WI38 (cell line): ENCODE results near the gene TRIM14.

Experiments used
- H3K4me3 ChIP-seq: 2 replicates; pipeline ENCODE4 v1.5.1; 2011; ENCODE audit warnings: low read depth, mild to moderate bottlenecking, control low read depth, low read length
- CTCF ChIP-seq: IDR thresholded peaks from 2 replicates; pipeline ENCODE4 v1.5.1; 2012; ENCODE audit warnings: low read depth, mild to moderate bottlenecking, control low read depth, low read length

TRIM14 gene, protein sequence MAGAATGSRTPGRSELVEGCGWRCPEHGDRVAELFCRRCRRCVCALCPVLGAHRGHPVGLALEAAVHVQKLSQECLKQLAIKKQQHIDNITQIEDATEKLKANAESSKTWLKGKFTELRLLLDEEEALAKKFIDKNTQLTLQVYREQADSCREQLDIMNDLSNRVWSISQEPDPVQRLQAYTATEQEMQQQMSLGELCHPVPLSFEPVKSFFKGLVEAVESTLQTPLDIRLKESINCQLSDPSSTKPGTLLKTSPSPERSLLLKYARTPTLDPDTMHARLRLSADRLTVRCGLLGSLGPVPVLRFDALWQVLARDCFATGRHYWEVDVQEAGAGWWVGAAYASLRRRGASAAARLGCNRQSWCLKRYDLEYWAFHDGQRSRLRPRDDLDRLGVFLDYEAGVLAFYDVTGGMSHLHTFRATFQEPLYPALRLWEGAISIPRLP

DNA sequence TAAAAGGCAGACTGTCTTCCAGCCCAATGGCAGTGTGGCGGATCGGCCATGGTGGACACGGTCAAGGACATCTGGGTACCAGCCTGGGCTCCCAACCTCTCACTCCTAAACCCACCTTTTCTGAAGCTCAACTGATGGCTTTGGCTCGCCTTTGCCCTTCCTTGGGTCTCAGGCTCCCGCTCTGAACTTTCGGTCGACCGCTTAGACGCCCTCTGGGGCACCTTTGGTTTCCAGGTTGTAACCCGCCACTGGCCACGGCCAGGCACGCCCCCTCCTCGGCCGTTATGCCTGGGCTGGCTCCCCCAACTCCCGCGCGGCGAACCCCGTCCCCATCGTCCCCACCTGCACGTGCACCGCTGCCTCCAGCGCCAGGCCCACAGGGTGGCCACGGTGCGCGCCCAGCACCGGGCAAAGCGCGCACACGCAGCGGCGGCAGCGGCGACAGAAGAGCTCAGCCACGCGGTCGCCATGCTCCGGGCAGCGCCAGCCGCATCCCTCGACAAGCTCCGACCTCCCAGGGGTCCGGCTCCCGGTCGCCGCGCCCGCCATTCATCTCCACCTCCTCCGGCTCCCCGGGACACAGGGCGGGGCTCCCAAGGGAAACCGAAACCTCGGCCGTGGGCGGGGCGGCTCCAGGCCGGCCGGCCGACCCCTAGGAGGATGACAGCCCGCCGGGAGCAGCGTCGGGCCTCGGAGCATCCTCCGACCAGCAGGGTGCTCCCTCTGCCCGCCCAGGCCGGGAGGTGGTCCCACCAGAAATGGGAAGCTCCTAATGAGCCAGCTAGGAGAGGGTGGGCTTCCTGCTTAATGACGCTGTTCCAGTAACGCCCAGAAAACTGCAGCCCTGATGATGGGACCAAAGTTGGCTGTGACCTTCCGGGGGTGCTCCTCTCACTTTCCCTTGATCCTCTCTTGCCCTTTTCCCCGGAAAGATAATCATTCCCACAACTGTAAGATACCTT, at the start of gene TRIM14:
Gene TRIM14 (minus strand): TSS at position 583 of the 962 bp plus-strand sequence. CDS start 34 bp downstream, at position 549.
- H3K4me3 ChIP-seq, result peak within 1 kb of the TSS; percentile 63
- TF ChIP-seq CTCF, result peak; percentile 23; the same call in 1 of the 2 replicates

DNA sequence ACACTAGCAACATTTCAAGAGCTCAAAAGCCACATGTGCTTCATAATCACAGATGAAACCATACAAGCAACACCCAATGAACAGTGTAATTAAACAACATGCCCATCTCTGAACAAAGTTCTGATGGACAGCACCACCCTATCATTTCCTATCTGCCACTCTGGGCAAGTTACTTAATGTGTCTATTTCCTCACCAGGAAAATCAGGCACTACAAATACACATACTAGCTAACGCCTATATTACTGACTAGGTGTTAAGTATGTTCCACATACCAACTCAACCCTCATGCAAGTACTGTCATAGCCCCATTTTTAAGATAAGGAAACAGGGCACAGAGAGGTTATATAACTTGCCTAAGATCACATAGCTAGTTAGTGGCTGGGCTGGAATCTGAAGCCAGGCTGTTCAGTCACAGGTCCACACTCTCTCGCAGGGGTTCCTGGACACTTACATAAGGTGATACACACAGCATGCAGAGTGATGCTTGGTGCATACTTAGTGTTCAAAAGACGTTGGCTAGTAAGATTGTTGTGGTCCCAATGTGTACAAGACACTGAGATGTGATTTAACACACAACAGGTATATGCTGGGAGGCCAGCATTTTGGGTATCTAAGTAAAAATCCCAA, 49.2 kb upstream of the TRIM14 start:
- H3K4me3 ChIP-seq, result no peak overlapping the region
- no peak for TF ChIP-seq CTCF

- H3K4me3 ChIP-seq, result no peak overlapping the region
- no peak for TF ChIP-seq CTCF
Observed at GRCh38 chr9:98164912-98165311, 45.9 kb upstream of the TRIM14 start.

DNA sequence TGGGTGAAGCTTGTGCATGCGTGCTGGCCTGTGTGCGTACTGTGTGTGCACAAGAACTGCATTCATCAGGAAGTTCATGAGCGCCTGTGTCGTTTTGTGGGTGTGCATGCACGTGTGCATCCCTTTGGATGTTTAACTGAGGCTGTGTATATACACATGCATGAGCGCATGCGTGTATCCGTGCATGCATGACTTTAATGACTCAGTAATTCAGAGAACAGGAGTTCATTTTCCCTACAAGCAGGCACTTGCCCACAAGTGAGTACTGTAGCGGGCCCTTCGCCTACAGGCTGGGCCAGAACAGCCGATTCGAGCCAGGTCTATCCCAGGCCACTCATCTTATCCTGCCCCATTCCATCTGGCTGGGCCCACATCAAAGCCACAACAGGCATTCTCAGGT, 43.6 kb upstream of the TRIM14 start:
- H3K4me3 ChIP-seq, result no peak overlapping the region
- no peak for TF ChIP-seq CTCF

- no peak for TF ChIP-seq CTCF
- no peak overlapping the region for H3K4me3 ChIP-seq
Observed at GRCh38 chr9:98161851-98162250, 42.8 kb upstream of the TRIM14 start.

GRCh38 chr9:98159790-98160189, 40.8 kb upstream of the TRIM14 start:
- no peak for TF ChIP-seq CTCF
- no peak overlapping the region for H3K4me3 ChIP-seq
